Stomach (tissue), 9 donors: ENCODE data around the gene TIMP1. TPM values are rescaled to one million over a fixed set of nuclear protein-coding genes. Genes with fewer than 3 reads are reported as not detected.

Experiments used
- DNase-seq, 2 donors: peaks; one replicate each; pipeline versions ENCODE4 v3.0.0 to v3.0.0-alpha.2; 2013 to 2019
- H3K27ac ChIP-seq, 5 donors: fragments of 200-600 bp in 4 of 5; sonication (generic) in 4 of 5; one replicate each; pipeline ENCODE4 v1.5.1; 2013 to 2019; ENCODE audit warnings: mild to moderate bottlenecking in 1 of 5, moderate library complexity in 1 of 5
- H3K27me3 ChIP-seq, 3 donors: fragments of 200-600 bp; sonication (generic); one replicate each; pipeline ENCODE4 v1.5.1; 2017 to 2019; ENCODE audit warnings: mixed run types in 1 of 3
- H3K36me3 ChIP-seq, 4 donors: fragments of 200-600 bp; sonication (generic); 1 replicate in 3 of 4; 2 replicates in 1 of 4; pipeline ENCODE4 v1.5.1; 2016 to 2019
- H3K4me1 ChIP-seq, 4 donors: fragments of 200-600 bp; sonication (generic); one replicate each; pipeline ENCODE4 v1.5.1; 2016 to 2019
- H3K4me3 ChIP-seq, 4 donors: fragments of 200-600 bp; sonication (generic) in 3 of 4; one replicate each; pipeline ENCODE4 v1.5.1; 2016 to 2019; ENCODE audit warnings: mild to moderate bottlenecking in 1 of 4
- H3K9me3 ChIP-seq, 4 donors: fragments of 200-600 bp; sonication (generic); one replicate each; pipeline ENCODE4 v1.5.1; 2016 to 2019
- EP300 ChIP-seq: sonication (generic); formaldehyde crosslinking; IDR thresholded peaks from one replicate; pipeline ENCODE4 v1.6.1; 2017; ENCODE audit warnings: antibody characterized with exemption
- POLR2A ChIP-seq, 4 donors: fragments of 450-650 bp; IDR thresholded peaks; one replicate each; pipeline ENCODE4 v1.6.1; 2016; ENCODE audit warnings: antibody characterized with exemption in 4 of 4, control low read depth in 2 of 4, mild to moderate bottlenecking in 1 of 4, moderate library complexity in 1 of 4
- POLR2AphosphoS5 ChIP-seq, 3 donors: sonication (generic); formaldehyde crosslinking; IDR thresholded peaks; one replicate each; pipeline ENCODE4 v1.6.1; 2016; ENCODE audit warnings: antibody characterized with exemption in 3 of 3
- WGBS, 5 donors: extraction: QIAGEN DNeasy Blood & Tissue Kit in 3 of 5; methylation state at CpG; one replicate each; pipeline versions ENCODE4 v1.1.5 to v1.1.7; 2013 to 2018; 5-methylcytosine and 5-hydroxymethylcytosine counted together
- intact Hi-C: fragments of 100-400 bp; cut with DNase I; formaldehyde crosslinking; loops from one replicate; pipeline ENCODE4 v1.15.1; 2023; ENCODE audit warnings: low total_unique reads
- polyA plus RNA-seq, 3 donors: library from polyadenylated mRNA; stranded (reverse); fragments of 200-250 nt; gene quantifications; one replicate each; pipeline ENCODE4 v1.2.3, GENCODE V29; 2013
- total RNA-seq, 5 donors: library from RNA; depleted of rRNA; stranded (reverse); fragments of >200 nt; gene quantifications; one replicate each; pipeline versions ENCODE4 v1.1.0 to v1.2.3, GENCODE V29; 2014 to 2016
- TF ChIP-seq, protein P1 (sequence below), 7 experiments: fragments of 450-650 bp in 4 of 7; fragments of 200-600 bp in 3 of 7; sonication (generic) in 3 of 7; IDR thresholded peaks; one replicate each; pipeline ENCODE4 v1.5.1; 2016 to 2019; ENCODE audit warnings: antibody characterized with exemption in 7 of 7, control low read depth in 2 of 7, mild to moderate bottlenecking in 1 of 7
- donor health status: healthy with polysubstance abuse.
- donor health status: Bipolar disorder and iron deficiency.
- donor health status: healthy.

TIMP1 gene
- total and polyA plus RNA-seq, 8 donors, result 40.0 to 237 (median 93.9) TPM

DNA sequence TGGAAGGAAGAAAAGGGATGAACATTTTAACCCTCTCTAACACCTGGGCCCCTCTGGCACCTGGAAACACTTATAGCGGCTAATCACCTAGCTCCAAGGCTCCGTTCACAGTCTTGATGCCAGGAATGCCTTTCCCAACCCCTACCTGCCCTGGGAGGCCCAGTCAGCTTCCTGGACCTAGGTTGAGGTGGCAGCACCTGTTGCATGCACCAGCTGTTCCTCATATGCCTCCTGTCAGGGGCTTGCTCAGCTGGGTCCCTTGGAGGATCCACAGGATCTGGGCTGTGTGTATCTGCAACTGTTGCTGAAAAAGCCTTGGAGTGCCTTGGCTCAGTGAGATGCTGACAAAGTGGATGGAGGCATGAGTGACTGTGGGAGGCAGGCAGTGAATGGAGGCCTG is 43.1 kb downstream of the TIMP1 start:
- Histone ChIP-seq H3K4me1 (peaks cover 0 to 7% (median 5%) of the 10 kb centered on the region in 4 donors), H3K4me3 (no peak overlapping the region), H3K27me3 (peaks cover 0 to 12% (median 4%) of the 10 kb centered on the region in 3 donors), H3K9me3 (no peaks in the 10 kb centered on the region), H3K36me3 (peaks cover 0 to 6% (median 0%) of the 10 kb centered on the region in 4 donors), H3K27ac (no peak overlapping the region)
- TF ChIP-seq EP300 (no peak), POLR2A (IDR thresholded peaks at IDR 0.05) (no peak), POLR2AphosphoS5 (IDR thresholded peaks at IDR 0.05) (no peak)
- TF ChIP-seq, protein P1, sequence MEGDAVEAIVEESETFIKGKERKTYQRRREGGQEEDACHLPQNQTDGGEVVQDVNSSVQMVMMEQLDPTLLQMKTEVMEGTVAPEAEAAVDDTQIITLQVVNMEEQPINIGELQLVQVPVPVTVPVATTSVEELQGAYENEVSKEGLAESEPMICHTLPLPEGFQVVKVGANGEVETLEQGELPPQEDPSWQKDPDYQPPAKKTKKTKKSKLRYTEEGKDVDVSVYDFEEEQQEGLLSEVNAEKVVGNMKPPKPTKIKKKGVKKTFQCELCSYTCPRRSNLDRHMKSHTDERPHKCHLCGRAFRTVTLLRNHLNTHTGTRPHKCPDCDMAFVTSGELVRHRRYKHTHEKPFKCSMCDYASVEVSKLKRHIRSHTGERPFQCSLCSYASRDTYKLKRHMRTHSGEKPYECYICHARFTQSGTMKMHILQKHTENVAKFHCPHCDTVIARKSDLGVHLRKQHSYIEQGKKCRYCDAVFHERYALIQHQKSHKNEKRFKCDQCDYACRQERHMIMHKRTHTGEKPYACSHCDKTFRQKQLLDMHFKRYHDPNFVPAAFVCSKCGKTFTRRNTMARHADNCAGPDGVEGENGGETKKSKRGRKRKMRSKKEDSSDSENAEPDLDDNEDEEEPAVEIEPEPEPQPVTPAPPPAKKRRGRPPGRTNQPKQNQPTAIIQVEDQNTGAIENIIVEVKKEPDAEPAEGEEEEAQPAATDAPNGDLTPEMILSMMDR (IDR thresholded peaks at IDR 0.05), result no peak
- WGBS, 5 donors, result 84 to 100% (median 88%) methylated on average over 2 of the region's 2 CpGs
- no peak for DNase-seq
- intact Hi-C loops, result no loop called here

DNA sequence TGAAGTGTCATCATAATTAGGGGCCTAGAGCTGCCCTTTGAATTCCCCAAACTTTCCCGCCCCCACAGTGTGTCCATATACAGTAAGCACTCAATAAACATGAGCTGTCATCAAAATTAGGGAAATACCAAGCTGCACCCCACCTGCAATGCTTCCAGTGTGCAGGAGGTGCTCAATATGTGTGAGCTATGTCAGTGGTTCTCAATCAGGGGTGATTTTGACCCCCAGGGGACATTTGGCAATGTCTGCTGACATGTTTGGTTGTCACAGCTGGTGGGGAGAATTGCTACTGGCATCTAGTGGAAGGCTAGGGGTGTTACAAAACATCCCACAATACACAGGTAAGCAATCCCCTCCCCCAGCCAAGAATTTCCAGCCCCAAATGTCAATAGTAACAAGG is 46.7 kb downstream of the TIMP1 start:
- TF ChIP-seq POLR2AphosphoS5 (IDR thresholded peaks at IDR 0.05) (no peak), POLR2A (IDR thresholded peaks at IDR 0.05) (no peak), EP300 (no peak)
- TF ChIP-seq, protein P1 (IDR thresholded peaks at IDR 0.05), result no peak
- Histone ChIP-seq H3K36me3 (peaks cover 0 to 6% (median 0%) of the 10 kb centered on the region in 4 donors), H3K9me3 (no peaks in the 10 kb centered on the region), H3K4me1 (peaks cover 0 to 1% (median under 1%) of the 10 kb centered on the region in 4 donors), H3K27ac (no peak overlapping the region), H3K4me3 (peak overlapping the region in 1 of 4 donors; percentile 16), H3K27me3 (peaks cover 0 to 4% (median 0%) of the 10 kb centered on the region in 3 donors)
- DNase-seq, result peak in 1 of 2 donors; percentile 23
- intact Hi-C loops, result no loop called here
- 33 to 100% (median 73%) methylated on average over 1 of the region's 1 CpG; no CpG with 5 or more reads in 1 of the 5 donors for WGBS, 5 donors

DNA sequence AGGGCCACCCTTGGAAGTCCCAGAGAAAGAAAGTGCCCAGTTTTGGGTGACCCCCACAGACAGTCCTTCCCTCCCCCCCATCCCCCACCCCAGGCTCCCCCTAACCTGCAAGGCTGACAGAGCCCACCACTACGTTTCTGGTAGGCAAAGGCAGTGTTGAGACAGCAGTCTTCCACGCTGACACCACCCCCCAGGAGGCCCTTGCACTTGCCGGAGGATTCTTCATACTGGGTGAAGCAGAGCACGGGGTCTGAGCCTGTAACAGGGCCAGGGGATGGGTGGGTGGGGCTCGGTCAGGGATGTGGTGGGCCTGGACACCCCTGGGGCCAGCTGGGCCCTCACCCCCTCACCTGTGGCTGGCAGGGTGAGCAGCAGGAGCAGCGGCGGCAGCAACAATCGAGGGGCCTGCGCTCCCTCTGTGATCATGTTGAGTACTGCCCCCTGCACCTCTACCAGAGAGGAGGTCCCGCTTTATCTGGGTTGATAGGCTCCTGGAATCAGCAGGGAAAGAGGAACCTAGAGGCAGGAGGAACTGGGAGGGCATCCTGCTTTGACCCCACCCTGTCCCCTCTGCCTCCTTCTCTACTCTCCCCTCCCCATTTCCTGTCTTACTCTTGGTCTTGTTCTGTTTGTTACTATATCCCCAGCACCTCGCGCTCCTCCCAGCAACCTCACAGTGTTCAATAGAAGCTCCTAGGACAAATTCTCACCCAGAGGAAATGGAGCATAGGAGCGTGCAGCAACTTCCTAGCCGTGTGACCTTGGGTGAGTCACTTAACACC is 47.4 kb downstream of the TIMP1 start, which contains the start of gene CFP:
TSS of gene CFP (minus strand) at position 512 of the 782 bp plus-strand sequence. CDS start at position 426, 86 bp downstream.
- TF ChIP-seq EP300 (no peak), POLR2AphosphoS5 (IDR thresholded peaks at IDR 0.05) (no peak), POLR2A (IDR thresholded peaks at IDR 0.05) (no peak)
- TF ChIP-seq, protein P1 (IDR thresholded peaks at IDR 0.05), result no peak
- Histone ChIP-seq H3K4me3 (peak within 1 kb of the TSS in 2 of 4 donors; percentile 13 to 16), H3K9me3 (no peaks in the 10 kb centered on the region), H3K27ac (peak within 1 kb of the TSS in 1 of 5 donors; percentile 48), H3K4me1 (no peaks in the 10 kb centered on the region), H3K27me3 (no peaks in the 10 kb centered on the region), H3K36me3 (peaks cover 0 to 10% (median 3%) of the 10 kb centered on the region in 4 donors)
- DNase-seq, result no peak
- intact Hi-C loops, result no loop called here
- 31 to 62% (median 58%) methylated on average over 4 to 14 of the region's 14 CpGs for WGBS, 5 donors

DNA sequence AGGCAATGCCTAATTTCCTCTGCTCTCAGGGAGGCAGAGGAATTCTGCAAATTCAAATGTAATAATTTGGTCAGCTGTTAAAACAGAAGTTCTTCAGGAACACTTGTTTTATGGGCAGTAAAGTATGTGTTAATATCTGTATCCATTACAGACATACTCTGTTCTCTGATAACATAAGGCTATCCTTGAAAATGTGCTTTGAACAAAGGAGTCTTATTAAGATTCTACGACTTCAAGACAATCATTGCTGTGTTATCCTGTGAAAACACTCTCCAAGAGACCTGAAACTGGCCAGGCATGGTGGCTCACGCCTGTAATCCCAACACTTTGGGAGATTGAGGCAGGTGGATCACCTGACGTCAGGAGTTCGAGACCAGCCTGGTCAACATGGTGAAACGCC is 49.4 kb downstream of the TIMP1 start:
- H3K27ac ChIP-seq, result no peak overlapping the region
- intact Hi-C loops, result no loop called here
- TF ChIP-seq POLR2A (IDR thresholded peaks at IDR 0.05), result no peak
- TF ChIP-seq POLR2AphosphoS5 (IDR thresholded peaks at IDR 0.05), result no peak
- TF ChIP-seq EP300, result no peak
- H3K9me3 ChIP-seq, result no peaks in the 10 kb centered on the region
- DNase-seq, result no peak
- WGBS, 5 donors, result 77 to 92% (median 79%) methylated on average over 5 of the region's 5 CpGs
- no peaks in the 10 kb centered on the region for H3K27me3 ChIP-seq
- H3K36me3 ChIP-seq, result peaks cover 2 to 27% (median 24%) of the 10 kb centered on the region in 4 donors
- no peaks in the 10 kb centered on the region for H3K4me1 ChIP-seq
- H3K4me3 ChIP-seq, result no peak overlapping the region
